HG02840 (cell line): ENCODE results near the gene CDH15.

Source experiments
- ATAC-seq: cut with Tn5 transposase; IDR thresholded peaks from one replicate; pipeline ENCODE4 v1.9.1; 2021; ENCODE audit warnings: mild to moderate bottlenecking, moderate library complexity, moderate number of reproducible peaks; ENCODE audit not compliant: unreplicated experiment, low FRiP score

CDH15 gene

DNA sequence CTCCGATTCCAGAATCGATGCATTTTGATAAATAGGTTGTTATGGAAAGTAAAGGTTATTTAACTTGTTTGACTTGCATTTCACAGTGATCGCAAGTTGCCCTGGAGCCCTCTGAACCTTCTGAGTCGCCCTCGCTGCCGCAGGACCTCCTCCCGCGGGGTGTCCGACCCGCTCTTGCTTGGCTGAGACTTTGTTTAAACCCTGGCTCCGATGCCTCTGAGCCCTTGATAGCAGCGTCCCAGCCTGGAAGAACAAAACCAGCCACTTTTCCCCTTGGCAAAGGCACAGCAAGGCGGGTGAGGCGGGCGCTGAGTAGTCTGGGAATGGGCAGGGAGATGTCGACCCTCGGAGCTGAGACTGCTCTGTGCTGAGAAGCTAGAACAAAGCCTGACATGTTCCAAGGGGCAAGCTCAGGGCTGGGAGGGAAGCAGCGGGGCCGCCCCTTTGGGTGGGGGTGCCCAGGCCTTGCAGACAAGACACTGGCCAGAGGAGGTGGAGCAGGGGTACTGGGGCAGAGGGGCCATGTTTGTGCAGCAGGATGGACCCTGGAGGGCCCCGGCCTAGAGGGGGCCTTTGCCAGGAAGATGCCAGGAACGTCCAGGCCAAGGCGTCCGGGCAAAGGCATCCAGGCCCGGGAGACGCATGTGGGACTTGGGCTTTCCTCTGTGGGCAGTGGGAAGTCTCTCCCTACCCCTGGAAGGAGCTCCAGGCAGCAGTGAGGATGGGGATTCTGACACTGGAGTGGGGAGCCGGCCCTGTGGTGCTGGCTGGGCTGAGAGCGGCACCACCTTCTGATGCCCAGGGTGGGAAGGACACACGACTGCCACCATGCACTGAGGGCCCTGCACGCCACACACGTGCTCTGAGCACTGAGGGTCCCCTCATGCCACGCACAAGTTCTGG lies 30.3 kb upstream of the CDH15 start:
- ATAC-seq, result no peak

GRCh38 chr16:89141884-89142267 lies 29.7 kb upstream of the CDH15 start:
- no peak for ATAC-seq

- ATAC-seq, result no peak
Observed at GRCh38 chr16:89142474-89143195, 28.9 kb upstream of the CDH15 start.

- ATAC-seq, result no peak
Observed at GRCh38 chr16:89143201-89143741, 28.3 kb upstream of the CDH15 start.

GRCh38 chr16:89143911-89144675 lies 27.5 kb upstream of the CDH15 start:
- ATAC-seq, result no peak

DNA sequence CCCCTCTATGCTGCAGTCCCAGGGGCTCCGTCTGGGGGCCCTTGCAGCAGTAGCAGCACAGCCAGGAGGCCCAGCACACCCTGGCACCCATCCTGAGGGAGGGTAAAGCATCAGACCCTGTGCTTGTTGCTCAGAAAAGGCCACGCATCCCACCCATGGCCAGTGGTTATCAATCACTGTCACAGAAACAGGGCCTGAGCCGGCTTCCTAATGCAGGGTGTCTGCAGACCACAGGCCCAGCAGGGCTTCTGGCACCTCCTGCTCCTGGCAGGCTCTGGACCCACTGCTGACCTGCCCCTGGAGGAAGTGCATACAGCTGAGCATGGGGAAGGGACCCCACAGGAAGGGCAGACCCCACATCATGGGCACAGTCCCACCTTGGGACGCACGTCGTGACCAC lies 26.9 kb upstream of the CDH15 start:
- ATAC-seq, result no peak

DNA sequence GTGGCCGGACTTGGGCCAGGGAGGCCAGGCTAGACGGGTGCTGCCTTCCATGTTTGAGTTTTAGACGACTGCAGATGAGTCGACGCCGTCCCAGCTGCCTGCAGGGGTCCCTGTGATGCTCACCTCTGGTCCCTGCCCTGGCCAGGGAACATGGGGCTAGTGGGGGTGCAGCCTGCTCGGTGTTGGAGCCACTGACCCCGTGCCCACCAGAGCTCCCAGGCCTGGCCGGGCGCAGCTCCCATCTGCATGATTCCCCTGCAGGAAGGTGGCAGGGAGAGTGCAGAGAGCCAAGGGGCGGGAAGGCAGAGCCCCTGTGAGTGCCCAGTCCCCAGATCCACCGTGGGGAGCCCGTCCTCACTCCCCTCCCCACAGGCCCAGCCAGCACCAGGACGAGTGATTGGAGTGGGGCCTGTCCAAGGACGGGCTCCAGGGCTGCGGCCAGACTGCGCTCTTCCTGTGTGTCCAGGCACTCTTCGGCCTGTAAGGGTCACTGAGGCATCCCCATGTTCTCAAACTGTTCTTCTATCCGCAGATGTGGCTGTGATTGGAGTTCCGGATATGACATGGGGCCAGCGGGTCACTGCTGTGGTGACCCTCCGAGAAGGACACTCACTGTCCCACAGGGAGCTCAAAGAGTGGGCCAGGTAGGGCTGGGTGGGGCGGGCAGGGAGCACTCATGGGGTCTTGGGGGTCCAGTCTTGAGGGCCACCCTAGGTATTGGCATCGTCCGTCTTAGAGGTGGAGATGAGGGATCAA lies 26.0 kb upstream of the CDH15 start:
- ATAC-seq, result no peak

DNA sequence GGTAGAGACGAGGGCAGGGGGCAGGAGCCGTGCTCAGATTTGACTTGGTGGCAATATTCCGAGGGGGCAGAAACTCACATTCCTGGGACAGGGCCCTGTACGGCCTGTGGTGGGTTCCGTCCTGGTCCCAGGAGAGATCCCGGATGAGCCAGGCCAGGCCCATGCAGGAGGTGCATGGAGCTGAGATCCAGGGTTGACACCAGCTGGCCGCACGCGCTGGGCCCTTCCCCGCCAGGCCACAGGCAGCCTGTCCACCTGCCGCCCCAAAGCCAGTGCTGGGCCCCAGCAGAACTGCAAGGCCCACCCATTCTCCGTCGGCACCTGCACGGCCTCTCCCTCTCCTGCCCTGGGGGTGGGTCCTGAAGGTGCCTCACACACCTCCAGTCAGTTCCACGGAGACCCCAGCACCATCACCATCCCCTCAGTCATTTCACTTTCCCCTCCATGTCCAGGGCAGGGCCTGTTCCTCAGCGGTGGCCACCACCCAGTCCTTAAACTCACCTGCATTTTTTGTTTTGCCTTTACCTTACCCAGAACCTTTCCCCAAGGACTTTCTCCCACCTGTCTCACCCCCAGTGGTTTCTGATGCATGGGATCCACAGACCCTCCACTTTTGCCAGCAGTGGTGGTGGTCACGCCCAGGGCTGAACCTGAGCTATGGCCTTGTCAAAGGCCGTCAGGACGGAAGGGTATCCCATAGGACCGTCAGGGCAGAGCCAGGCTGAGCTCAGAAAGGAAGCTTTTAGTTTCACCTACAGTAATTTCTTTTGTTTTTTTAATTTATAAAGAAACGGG lies 25.1 kb upstream of the CDH15 start:
- no peak for ATAC-seq

- no peak for ATAC-seq
Observed at GRCh38 chr16:89147085-89147817, 24.3 kb upstream of the CDH15 start.

DNA sequence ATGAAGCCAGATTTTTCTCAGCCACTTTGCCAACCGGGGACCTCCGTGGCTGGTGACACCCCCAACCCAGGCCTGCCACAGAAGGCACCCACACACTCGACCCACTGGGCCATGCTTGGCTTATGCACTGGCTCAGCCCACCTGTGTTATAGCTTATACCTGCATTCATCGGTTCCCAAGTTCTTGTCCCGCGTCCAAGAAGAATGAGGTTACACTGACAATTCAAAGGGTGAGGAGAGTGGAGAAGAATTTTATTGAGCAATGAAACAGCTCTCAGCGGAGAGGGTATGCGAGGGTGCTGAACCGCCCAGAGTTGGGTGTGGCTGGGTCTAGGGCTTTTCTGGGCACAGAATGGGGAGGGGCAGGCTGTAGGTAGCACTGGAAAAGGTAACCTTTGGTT lies 22.2 kb upstream of the CDH15 start:
- no peak for ATAC-seq

DNA sequence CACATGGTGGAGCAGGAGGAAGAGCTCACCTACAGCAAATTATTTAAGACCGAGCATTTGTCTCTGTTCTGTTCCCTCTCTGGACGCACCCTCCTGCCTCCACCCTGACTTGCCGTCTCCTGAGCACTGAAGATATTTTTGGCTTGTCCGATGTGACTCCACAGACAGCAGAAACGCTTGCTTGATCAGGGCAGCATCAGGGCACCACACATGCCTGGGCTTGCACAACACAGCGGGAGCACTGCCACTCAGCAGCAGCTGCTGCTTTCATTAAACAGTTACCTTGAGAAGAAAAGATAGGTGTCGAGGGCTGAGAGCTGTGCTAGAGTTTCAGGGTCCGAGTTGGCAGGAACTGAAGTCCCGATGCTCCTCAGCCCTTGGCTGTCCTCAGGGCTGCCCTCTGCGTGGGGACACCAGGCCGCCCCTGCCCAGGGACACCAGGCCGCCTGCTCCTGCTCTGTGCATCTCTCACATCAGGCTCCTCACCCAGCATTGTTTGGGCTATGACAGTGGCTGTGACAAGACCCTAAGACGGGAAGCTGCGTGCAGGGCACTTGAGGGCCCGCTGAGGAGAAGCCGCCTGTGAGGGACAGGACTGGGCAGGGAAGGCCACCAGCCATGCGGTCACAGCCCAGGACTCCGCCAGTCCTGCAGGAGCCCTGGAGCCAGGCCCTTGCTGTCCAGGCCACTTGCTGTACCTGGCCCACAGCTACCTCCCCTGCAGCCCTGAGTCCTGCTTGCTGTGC lies 21.3 kb upstream of the CDH15 start:
- no peak for ATAC-seq

DNA sequence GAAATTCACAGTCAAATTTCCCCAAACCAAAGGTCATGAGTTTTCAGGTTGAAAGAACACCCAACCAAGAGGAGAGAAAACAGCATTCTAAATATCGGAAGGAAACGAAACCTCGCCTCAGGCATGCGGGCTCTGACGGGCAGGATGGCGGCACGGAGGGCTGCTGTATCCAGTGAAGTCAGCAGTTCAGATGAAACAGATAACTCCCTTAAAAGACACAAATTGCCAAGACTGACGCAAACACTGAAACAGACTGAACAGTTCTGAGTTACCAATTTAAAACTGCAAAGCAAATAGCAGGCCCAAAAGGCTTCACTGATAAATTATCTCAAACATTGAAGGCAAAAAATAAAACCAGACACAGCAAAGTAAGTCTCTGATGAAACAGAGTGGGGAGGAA lies 20.6 kb upstream of the CDH15 start:
- no peak for ATAC-seq

- no peak for ATAC-seq
Observed at GRCh38 chr16:89152831-89153700, 18.5 kb upstream of the CDH15 start.

- no peak for ATAC-seq
Observed at GRCh38 chr16:89153848-89154271, 17.7 kb upstream of the CDH15 start.

- ATAC-seq, result no peak
Observed at GRCh38 chr16:89154390-89155183, 17.0 kb upstream of the CDH15 start.

- ATAC-seq, result no peak
Observed at GRCh38 chr16:89155184-89155679, 16.3 kb upstream of the CDH15 start.
